Right forelimb (tissue), 1 donor: Measurements from ENCODE around the gene MFSD12.
A peak's percentile ranks its signal among the peaks of the same experiment; 100 is the strongest.

ENCODE experiments used
- DNase-seq: peaks from one replicate; pipeline ENCODE4 v3.0.0-alpha.2; 2018

The MFSD12 gene

GRCh38 chr19:3505598-3506383 lies 51.6 kb downstream of the MFSD12 start, which contains the start of gene FZR1:
FZR1 (plus strand) TSS chr19:3506311; CDS start chr19:3522990, 16,679 bp downstream.
- peak; percentile 99 for DNase-seq

- no peak for DNase-seq
These were observed 52.7 kb downstream of the MFSD12 start for GRCh38 chr19:3504735-3505134.

- no peak for DNase-seq
These were observed 54.3 kb downstream of the MFSD12 start for GRCh38 chr19:3503036-3503572.

- no peak for DNase-seq
These were observed 55.6 kb downstream of the MFSD12 start for GRCh38 chr19:3501780-3502179.

- DNase-seq = peak; percentile 98
These were observed 56.8 kb downstream of the MFSD12 start, which contains the start of gene DOHH for GRCh38 chr19:3500429-3501101. DOHH (minus strand) TSS chr19:3500674; CDS start chr19:3496814, 3,860 bp downstream.

GRCh38 chr19:3499738-3500428 lies 57.5 kb downstream of the MFSD12 start:
- DNase-seq = no peak

GRCh38 chr19:3497757-3498520 lies 59.4 kb downstream of the MFSD12 start:
- DNase-seq = no peak

GRCh38 chr19:3496392-3497273 lies 60.8 kb downstream of the MFSD12 start:
- no peak for DNase-seq

- DNase-seq = no peak
These were observed 62.8 kb downstream of the MFSD12 start for GRCh38 chr19:3494559-3494958.
